NCI-H1417 treated with DMSO at 0.1 percent for 48 hours (cell line): ENCODE measurements around the gene ADGRG2.
"Not testable (repeated sequence)": the region's sequence is repeated elsewhere in the genome, so short reads cannot be mapped to it uniquely, and the experiment has no call there.

Experiments used
- DNase-seq: peaks from one replicate; lab custom pipeline; 2025; lab: John Stamatoyannopoulos, UW

ADGRG2 gene

GRCh38 chrX:19086102-19086772 is 36.0 kb downstream of the ADGRG2 start:
- no peak for DNase-seq

- DNase-seq, result no peak
These were observed 36.6 kb downstream of the ADGRG2 start for GRCh38 chrX:19085666-19086065.

- DNase-seq, result no peak
These were observed 46.5 kb downstream of the ADGRG2 start for GRCh38 chrX:19075754-19076153.

GRCh38 chrX:19072372-19072771 is 49.9 kb downstream of the ADGRG2 start:
- no peak for DNase-seq

- DNase-seq, result no peak
These were observed 51.7 kb downstream of the ADGRG2 start for GRCh38 chrX:19070555-19070994.

- not testable (repeated sequence) for DNase-seq
These were observed 55.3 kb downstream of the ADGRG2 start for GRCh38 chrX:19066987-19067386.

- no peak for DNase-seq
These were observed 56.7 kb downstream of the ADGRG2 start for GRCh38 chrX:19065535-19065934.

- no peak for DNase-seq
These were observed 58.1 kb downstream of the ADGRG2 start for GRCh38 chrX:19064175-19064574.

- no peak for DNase-seq
These were observed 59.2 kb downstream of the ADGRG2 start for GRCh38 chrX:19063030-19063429.

GRCh38 chrX:19059067-19059466 is 63.2 kb downstream of the ADGRG2 start:
- DNase-seq, result no peak

- DNase-seq, result no peak
These were observed 64.4 kb downstream of the ADGRG2 start for GRCh38 chrX:19057856-19058255.

- no peak for DNase-seq
These were observed 73.2 kb downstream of the ADGRG2 start for GRCh38 chrX:19049110-19049509.

GRCh38 chrX:19046343-19047215 is 75.7 kb downstream of the ADGRG2 start:
- DNase-seq, result no peak

GRCh38 chrX:19040373-19040772 is 81.9 kb downstream of the ADGRG2 start:
- DNase-seq, result no peak

GRCh38 chrX:19034025-19034424 is 88.2 kb downstream of the ADGRG2 start:
- no peak for DNase-seq

GRCh38 chrX:19030805-19031204 is 91.5 kb downstream of the ADGRG2 start:
- no peak for DNase-seq

- DNase-seq, result no peak
These were observed 93.7 kb downstream of the ADGRG2 start for GRCh38 chrX:19028560-19028959.

GRCh38 chrX:19024366-19024765 is 97.9 kb downstream of the ADGRG2 start:
- DNase-seq, result no peak

- DNase-seq, result no peak
These were observed 102.3 kb downstream of the ADGRG2 start for GRCh38 chrX:19019996-19020395.

GRCh38 chrX:19017271-19017670 is 105.0 kb downstream of the ADGRG2 start:
- no peak for DNase-seq

GRCh38 chrX:19016614-19017013 is 105.7 kb downstream of the ADGRG2 start:
- DNase-seq, result not testable (repeated sequence)

GRCh38 chrX:19007868-19008267 is 114.4 kb downstream of the ADGRG2 start:
- no peak for DNase-seq

GRCh38 chrX:19007011-19007410 is 115.3 kb downstream of the ADGRG2 start:
- no peak for DNase-seq
